Neural cell (in vitro differentiated cells): ENCODE data around the gene IL12RB2. TPM values are rescaled to one million over a fixed set of nuclear protein-coding genes. Genes with fewer than 3 reads are reported as not detected.

Experiments
- H2AFZ ChIP-seq: fragments of 200-600, 300-800 bp; sonication (generic), shearing (Covaris generic); 2 replicates; pipeline ENCODE4 v1.6.0; 2014; ENCODE audit warnings: low read depth, mild to moderate bottlenecking, antibody characterized with exemption, low read length, moderate library complexity
- H3F3A ChIP-seq: fragments of 200-600 bp; shearing (Covaris generic); 2 replicates; pipeline ENCODE4 v1.6.1; 2016; ENCODE audit warnings: mild to moderate bottlenecking, moderate library complexity, mixed read lengths, antibody characterized with exemption, low read length; ENCODE audit not compliant: insufficient read depth, poor library complexity, severe bottlenecking
- H3K27ac ChIP-seq: fragments of 200-600, 300-800 bp; sonication (generic), shearing (Covaris generic); 2 replicates; pipeline ENCODE4 v1.5.1; 2014; ENCODE audit warnings: mild to moderate bottlenecking, low read length, moderate library complexity
- H3K27me3 ChIP-seq: fragments of 300-800, 200-600 bp; sonication (generic), shearing (Covaris generic); 2 replicates; pipeline ENCODE4 v1.6.0; 2014; ENCODE audit warnings: mild to moderate bottlenecking, low read depth, low read length, moderate library complexity; ENCODE audit not compliant: insufficient read depth
- H3K36me3 ChIP-seq: fragments of 300-800, 200-600 bp; sonication (generic), shearing (Covaris generic); 2 replicates; pipeline ENCODE4 v1.5.1; 2014; ENCODE audit warnings: mild to moderate bottlenecking, antibody characterized with exemption, low read length, moderate library complexity; ENCODE audit not compliant: insufficient read depth
- H3K4me2 ChIP-seq: fragments of 300-800, 200-600 bp; sonication (generic), shearing (Covaris generic); 2 replicates; pipeline ENCODE4 v1.6.0; 2014; ENCODE audit warnings: mild to moderate bottlenecking, low read length
- H3K4me3 ChIP-seq: fragments of 300-800, 200-600 bp; sonication (generic), shearing (Covaris generic); 2 replicates; pipeline ENCODE4 v1.5.1; 2014; ENCODE audit warnings: mild to moderate bottlenecking, low read length, moderate library complexity
- H3K79me2 ChIP-seq: fragments of 200-600 bp; shearing (Covaris generic); replicated peaks from 2 replicates; pipeline ENCODE4 v1.6.0; 2014; ENCODE audit warnings: mild to moderate bottlenecking, low read length, moderate library complexity; ENCODE audit not compliant: insufficient read depth
- H3K9ac ChIP-seq: fragments of 300-800, 200-600 bp; sonication (generic), shearing (Covaris generic); 2 replicates; pipeline ENCODE4 v1.6.1; 2016; ENCODE audit warnings: mild to moderate bottlenecking, low read length, mixed read lengths
- H3K9me2 ChIP-seq: fragments of 200-600 bp; shearing (Covaris generic); 2 replicates; pipeline ENCODE4 v1.6.1; 2016; ENCODE audit warnings: mild to moderate bottlenecking, low read length, mixed read lengths; ENCODE audit not compliant: insufficient read depth
- H3K9me3 ChIP-seq: fragments of 200-600, 300-800 bp; sonication (generic), shearing (Covaris generic); 2 replicates; pipeline ENCODE4 v1.6.1; 2016; ENCODE audit warnings: mild to moderate bottlenecking, mixed run types, low read length, moderate library complexity, mixed read lengths
- H4K20me1 ChIP-seq: fragments of 200-600 bp; shearing (Covaris generic); 2 replicates; pipeline ENCODE4 v1.6.1; 2016; ENCODE audit warnings: mild to moderate bottlenecking, mixed run types; ENCODE audit not compliant: insufficient read depth
- CTCF ChIP-seq: fragments of 450-650 bp; IDR thresholded peaks from 2 replicates; pipeline ENCODE4 v1.5.1; 2014; ENCODE audit warnings: antibody characterized with exemption, mild to moderate bottlenecking, moderate library complexity; ENCODE audit not compliant: poor library complexity, severe bottlenecking
- EP300 ChIP-seq: fragments of 450-650 bp; conservative IDR thresholded peaks from 2 replicates; pipeline ENCODE4 v1.6.1; 2014; ENCODE audit warnings: antibody characterized with exemption, mild to moderate bottlenecking, moderate library complexity; ENCODE audit not compliant: poor library complexity, severe bottlenecking
- EZH2 ChIP-seq: fragments of 200-600, 300-800 bp; shearing (Covaris generic), sonication (generic); IDR thresholded peaks from 2 replicates; pipeline ENCODE4 v1.6.1; 2014; ENCODE audit warnings: antibody characterized with exemption, low read length, borderline replicate concordance, mild to moderate bottlenecking; ENCODE audit not compliant: insufficient read depth, poor library complexity, severe bottlenecking
- MXI1 ChIP-seq: fragments of 450-650 bp; conservative IDR thresholded peaks from 2 replicates; pipeline ENCODE4 v1.6.1; 2014; ENCODE audit warnings: antibody characterized with exemption, mild to moderate bottlenecking; ENCODE audit not compliant: poor library complexity, severe bottlenecking
- POLR2AphosphoS5 ChIP-seq: IDR thresholded peaks from 2 replicates; pipeline ENCODE4 v1.6.1; 2012
- RAD21 ChIP-seq: fragments of 450-650 bp; conservative IDR thresholded peaks from 2 replicates; pipeline ENCODE4 v1.6.1; 2014; ENCODE audit warnings: antibody characterized with exemption, mild to moderate bottlenecking, moderate library complexity
- REST ChIP-seq: IDR thresholded peaks from 2 replicates; pipeline ENCODE4 v1.6.1; 2012; ENCODE audit warnings: borderline replicate concordance
- SMC3 ChIP-seq: fragments of 450-650 bp; conservative IDR thresholded peaks from 2 replicates; pipeline ENCODE4 v1.6.1; 2014; ENCODE audit warnings: antibody characterized with exemption, mild to moderate bottlenecking, moderate library complexity; ENCODE audit not compliant: poor library complexity
- TAF1 ChIP-seq: IDR thresholded peaks from 2 replicates; pipeline ENCODE4 v1.6.1; 2012; ENCODE audit warnings: low read depth
- polyA plus RNA-seq: library from polyadenylated mRNA; depleted of rRNA; stranded (reverse); fragments of >200 nt; gene quantifications from 2 replicates; pipeline ENCODE4 v1.2.3, GENCODE V29; 2014

Gene IL12RB2
- polyA plus RNA-seq, 1 donor from 2014 or later = not detected

- no peak overlapping the region for H3K9ac ChIP-seq
- no peak overlapping the region for H2AFZ ChIP-seq
- peaks cover 25% of the 10 kb centered on the region for H3K27me3 ChIP-seq
- no peak overlapping the region for H3K4me2 ChIP-seq
- no peaks in the 10 kb centered on the region for H3K79me2 ChIP-seq
- TF ChIP-seq CTCF (no peak), POLR2AphosphoS5 (no peak), EZH2 (no peak), MXI1 (no peak), EP300 (no peak), RAD21 (no peak), SMC3 (no peak), REST (no peak), TAF1 (no peak)
- no peak overlapping the region for H3K4me3 ChIP-seq
- H3K36me3 ChIP-seq = no peaks in the 10 kb centered on the region
- H3K9me2 ChIP-seq = no peaks in the 10 kb centered on the region
- no peaks in the 10 kb centered on the region for H3F3A ChIP-seq
- no peak overlapping the region for H3K27ac ChIP-seq
- no peaks in the 10 kb centered on the region for H3K9me3 ChIP-seq
- no peaks in the 10 kb centered on the region for H4K20me1 ChIP-seq
These were observed 3.6 kb upstream of the IL12RB2 start for GRCh38 chr1:67304023-67304422.

GRCh38 chr1:67306547-67306946, 1.1 kb upstream of the IL12RB2 start:
- H3K27me3 ChIP-seq = peaks cover 25% of the 10 kb centered on the region

More at GRCh38 chr1:67306547-67306946, 1.1 kb upstream of the IL12RB2 start:
- Histone ChIP-seq H3K4me2 (no peak overlapping the region), H3K27ac (no peak overlapping the region), H2AFZ (no peak overlapping the region), H3K4me3 (no peak overlapping the region), H3K36me3 (no peaks in the 10 kb centered on the region), H4K20me1 (no peaks in the 10 kb centered on the region), H3K9me2 (no peaks in the 10 kb centered on the region), H3F3A (no peaks in the 10 kb centered on the region), H3K79me2 (no peaks in the 10 kb centered on the region), H3K9me3 (no peaks in the 10 kb centered on the region), H3K9ac (no peak overlapping the region)
- TF ChIP-seq RAD21 (no peak), REST (no peak), POLR2AphosphoS5 (no peak), EP300 (no peak), SMC3 (no peak), TAF1 (no peak), EZH2 (no peak), MXI1 (no peak), CTCF (no peak)
